ENCODE measurements around the gene MFAP5. TPM values are rescaled to one million over a fixed set of nuclear protein-coding genes. Genes with fewer than 3 reads are reported as not detected.

The MFAP5 gene
- not detected in 2 replicates for total RNA-seq (2013; cell fraction: nucleolus; rRNA removed)
- total RNA-seq (2014; rRNA removed): 0.06 TPM in 1 of 2 replicates, not detected in the other
- not detected in 2 replicates for total RNA-seq (2014; rRNA removed; fragmentation: Illumina TruSeq; extraction: Trizol)
- not detected in 2 replicates for total RNA-seq (2021)
- polyA plus RNA-seq (2011; ENCODE audit: low read depth): not detected
- polyA plus RNA-seq (2011; rRNA removed): 0.10 and 0.14 TPM in 2 replicates
- 0.15 and 0.23 TPM in 2 replicates for polyA plus RNA-seq (2011; cell fraction: cytosol; rRNA removed)
- polyA plus RNA-seq (2011; cell fraction: nucleus; rRNA removed): 0.06 and 0.26 TPM in 2 replicates
- not detected in 2 replicates for polyA plus RNA-seq (2012)
- polyA plus RNA-seq (2014; fragmentation: Illumina TruSeq; extraction: Trizol): not detected in 2 replicates
- not detected for polyA plus RNA-seq (2014; fragmentation: Nextera tagmentation; extraction: Ambion mirVana)
- polyA plus RNA-seq (2014; rRNA removed): not detected in 2 replicates
- under 1 TPM in 1 of 2 experiments, not detected in 1; 0.12 TPM for polyA plus RNA-seq (2016; fragmentation: Nextera tagmentation; extraction: Ambion mirVana)
- polyA minus RNA-seq (2011; rRNA and poly(A)+ RNA removed): 1.8 TPM in 1 of 2 replicates, not detected in the other
- polyA minus RNA-seq (2011; cell fraction: cytosol; rRNA and poly(A)+ RNA removed): 3.4 TPM in 1 of 2 replicates, not detected in the other
- 0.24 and 0.77 TPM in 2 replicates for polyA minus RNA-seq (2011; cell fraction: nucleus; rRNA and poly(A)+ RNA removed)
- percentile 30 among the genes with signal in this experiment for Bru-seq, nascent RNA
- BruChase-seq, experiment 1, labeled RNA remaining after a 6-hour chase: percentile 26 among the genes with signal in this experiment
- BruChase-seq, experiment 2, labeled RNA remaining after a 2-hour chase: percentile 24 among the genes with signal in this experiment
- long read RNA-seq, experiment 1: 0 reads
- long read RNA-seq, experiment 2: 0 reads

GRCh38 chr12:8662593-8662992, at the start of gene MFAP5:
MFAP5 (minus strand) TSS chr12:8662826; CDS start chr12:8662104, 722 bp downstream.
- Histone ChIP-seq H3K9ac (ENCODE audit: control insufficient read depth, insufficient read depth, low read length) (no peak within 1 kb of the TSS), H3K79me2 (ENCODE audit: control insufficient read depth, insufficient read depth, low read length) (no peaks in the 10 kb centered on the region), H3K4me2 (ENCODE audit: control insufficient read depth, insufficient read depth) (no peak within 1 kb of the TSS), H3K27ac (ENCODE audit: control insufficient read depth, insufficient read depth) (no peak within 1 kb of the TSS), H3K36me3 (ENCODE audit: control insufficient read depth in 2 of 2, insufficient read depth in 2 of 2, low read length in 1 of 2) (no peaks in the 10 kb centered on the region), H3K4me1 (ENCODE audit: control insufficient read depth, insufficient read depth, low read length) (no peaks in the 10 kb centered on the region), H3K27me3 (replicated peaks in 1 of 2; ENCODE audit: control insufficient read depth in 2 of 2, insufficient read depth in 2 of 2, low read length in 1 of 2) (peaks cover 0 to 5% of the 10 kb centered on the region in 2 experiments; a peak in 2 of 4 replicates), H2AFZ (ENCODE audit: control insufficient read depth, low read depth, low read length) (no peak within 1 kb of the TSS), H4K20me1 (ENCODE audit: control insufficient read depth, insufficient read depth) (no peaks in the 10 kb centered on the region), H3K9me3 (replicated peaks; ENCODE audit: control insufficient read depth, insufficient read depth, low read length) (no peaks in the 10 kb centered on the region; the same call in 2 of the 3 replicates), H3K4me3 (no peak within 1 kb of the TSS)
- intact Hi-C loops (cut with micrococcal nuclease; ENCODE audit: unreplicated experiment): loop anchor here (5.0 kb wide), 1 partner anchor 375 kb away; no protein-coding TSS in a partner anchor
- TF ChIP-seq, protein P1, sequence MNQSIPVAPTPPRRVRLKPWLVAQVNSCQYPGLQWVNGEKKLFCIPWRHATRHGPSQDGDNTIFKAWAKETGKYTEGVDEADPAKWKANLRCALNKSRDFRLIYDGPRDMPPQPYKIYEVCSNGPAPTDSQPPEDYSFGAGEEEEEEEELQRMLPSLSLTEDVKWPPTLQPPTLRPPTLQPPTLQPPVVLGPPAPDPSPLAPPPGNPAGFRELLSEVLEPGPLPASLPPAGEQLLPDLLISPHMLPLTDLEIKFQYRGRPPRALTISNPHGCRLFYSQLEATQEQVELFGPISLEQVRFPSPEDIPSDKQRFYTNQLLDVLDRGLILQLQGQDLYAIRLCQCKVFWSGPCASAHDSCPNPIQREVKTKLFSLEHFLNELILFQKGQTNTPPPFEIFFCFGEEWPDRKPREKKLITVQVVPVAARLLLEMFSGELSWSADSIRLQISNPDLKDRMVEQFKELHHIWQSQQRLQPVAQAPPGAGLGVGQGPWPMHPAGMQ (IDR thresholded peaks at IDR 0.05; ENCODE audit: borderline replicate concordance): no peak
- TF ChIP-seq PKNOX1 (IDR thresholded peaks at IDR 0.05) (no peak), RUNX3 (IDR thresholded peaks at IDR 0.05; ENCODE audit: low read length) (no peak), CBX5 (IDR thresholded peaks at IDR 0.05; ENCODE audit: low read depth) (no peak), SMC3 (IDR thresholded peaks at IDR 0.05; ENCODE audit: borderline replicate concordance, low read length) (no peak), WRNIP1 (IDR thresholded peaks at IDR 0.05; ENCODE audit: borderline replicate concordance, low read depth, low read length) (no peak), IRF4 (IDR thresholded peaks at IDR 0.05; ENCODE audit: low read depth, low read length) (no peak), EZH2 (IDR thresholded peaks at IDR 0.05; ENCODE audit: borderline replicate concordance, control insufficient read depth, low read depth, low read length) (no peak), GABPA (IDR thresholded peaks at IDR 0.05; ENCODE audit: low read depth) (no peak), NR2C2 (IDR thresholded peaks at IDR 0.05; ENCODE audit: borderline replicate concordance, control insufficient read depth, insufficient read length, low read depth) (no peak), BCL11A (IDR thresholded peaks at IDR 0.05; ENCODE audit: low read depth, low read length) (no peak)
- TF ChIP-seq, protein P2, sequence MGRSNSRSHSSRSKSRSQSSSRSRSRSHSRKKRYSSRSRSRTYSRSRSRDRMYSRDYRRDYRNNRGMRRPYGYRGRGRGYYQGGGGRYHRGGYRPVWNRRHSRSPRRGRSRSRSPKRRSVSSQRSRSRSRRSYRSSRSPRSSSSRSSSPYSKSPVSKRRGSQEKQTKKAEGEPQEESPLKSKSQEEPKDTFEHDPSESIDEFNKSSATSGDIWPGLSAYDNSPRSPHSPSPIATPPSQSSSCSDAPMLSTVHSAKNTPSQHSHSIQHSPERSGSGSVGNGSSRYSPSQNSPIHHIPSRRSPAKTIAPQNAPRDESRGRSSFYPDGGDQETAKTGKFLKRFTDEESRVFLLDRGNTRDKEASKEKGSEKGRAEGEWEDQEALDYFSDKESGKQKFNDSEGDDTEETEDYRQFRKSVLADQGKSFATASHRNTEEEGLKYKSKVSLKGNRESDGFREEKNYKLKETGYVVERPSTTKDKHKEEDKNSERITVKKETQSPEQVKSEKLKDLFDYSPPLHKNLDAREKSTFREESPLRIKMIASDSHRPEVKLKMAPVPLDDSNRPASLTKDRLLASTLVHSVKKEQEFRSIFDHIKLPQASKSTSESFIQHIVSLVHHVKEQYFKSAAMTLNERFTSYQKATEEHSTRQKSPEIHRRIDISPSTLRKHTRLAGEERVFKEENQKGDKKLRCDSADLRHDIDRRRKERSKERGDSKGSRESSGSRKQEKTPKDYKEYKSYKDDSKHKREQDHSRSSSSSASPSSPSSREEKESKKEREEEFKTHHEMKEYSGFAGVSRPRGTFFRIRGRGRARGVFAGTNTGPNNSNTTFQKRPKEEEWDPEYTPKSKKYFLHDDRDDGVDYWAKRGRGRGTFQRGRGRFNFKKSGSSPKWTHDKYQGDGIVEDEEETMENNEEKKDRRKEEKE (IDR thresholded peaks at IDR 0.05): no peak
- ChIA-PET POLR2A (no interaction called here), CTCF (interaction anchor here (1.2 to 1.6 kb wide), 2 partner anchors 228 to 376 kb away, joined by 4 to 5 read pairs; no protein-coding TSS in a partner anchor), SMC1A (ENCODE audit: uncharacterized antibody, unreplicated experiment) (no interaction called here), RAD21 (ENCODE audit: unreplicated experiment) (no interaction called here)
- in situ Hi-C loops (cut with MboI): no loop called here
- no peak for FAIRE-seq
- BruUV-seq (replicated peaks): no TSS peak
- 80% methylated on average over 6 of the region's 6 CpGs for WGBS (ENCODE audit: insufficient coverage, insufficient replicate concordance, low lambda C conversion rate, missing lambda C conversion rate)
- no peak for DNase-seq (ENCODE audit: low read depth, low spot score)
- no peak for ATAC-seq
